SU-DHL-6 (cell line): ENCODE measurements around the gene SPG21.

Source experiments
- H2AFZ ChIP-seq: fragments of 200-600 bp; sonication (generic); 2 replicates; pipeline ENCODE4 v1.6.1; 2014; ENCODE audit warnings: low read depth, mild to moderate bottlenecking, moderate library complexity, mixed read lengths, antibody characterized with exemption, low read length; ENCODE audit not compliant: severe bottlenecking
- H3F3A ChIP-seq: fragments of 200-600 bp; shearing (Covaris generic); 2 replicates; pipeline ENCODE4 v1.6.0; 2016; ENCODE audit warnings: antibody characterized with exemption, mild to moderate bottlenecking; ENCODE audit not compliant: insufficient read depth
- H3K27ac ChIP-seq: fragments of 200-600 bp; sonication (generic); 2 replicates; pipeline ENCODE4 v1.5.1; 2016; ENCODE audit warnings: low read depth, mild to moderate bottlenecking, low read length, moderate library complexity, mixed read lengths
- H3K27me3 ChIP-seq: fragments of 200-600 bp; sonication (generic), shearing (Covaris generic); 2 replicates; pipeline ENCODE4 v1.6.0; 2014; ENCODE audit warnings: mild to moderate bottlenecking, low read length
- H3K36me3 ChIP-seq: fragments of 200-600 bp; sonication (generic); 2 replicates; pipeline ENCODE4 v1.6.1; 2014; ENCODE audit warnings: mild to moderate bottlenecking, low read length, mixed read lengths
- H3K4me2 ChIP-seq: fragments of 300-600, 200-600 bp; shearing (Covaris generic), sonication (generic); 2 replicates; pipeline ENCODE4 v1.6.0; 2014; ENCODE audit warnings: low read length, low read depth, mild to moderate bottlenecking; ENCODE audit not compliant: poor library complexity, severe bottlenecking
- H3K4me3 ChIP-seq: fragments of 200-600 bp; sonication (generic); 2 replicates; pipeline ENCODE4 v1.5.1; 2014; ENCODE audit warnings: antibody characterized with exemption, low read length, mild to moderate bottlenecking, mixed read lengths; ENCODE audit not compliant: insufficient read depth, poor library complexity, severe bottlenecking
- H3K79me2 ChIP-seq: fragments of 200-600 bp; sonication (generic); 2 replicates; pipeline ENCODE4 v1.6.1; 2014; ENCODE audit warnings: mild to moderate bottlenecking, low read length, moderate library complexity; ENCODE audit not compliant: insufficient read depth
- H3K9ac ChIP-seq: fragments of 200-600 bp; sonication (generic); 2 replicates; pipeline ENCODE4 v1.7.0; 2014; ENCODE audit warnings: mild to moderate bottlenecking, low read length
- H3K9me2 ChIP-seq: fragments of 200-600 bp; sonication (generic); replicated peaks from 2 replicates; pipeline ENCODE4 v1.6.1; 2014; ENCODE audit warnings: low read length; ENCODE audit not compliant: insufficient read depth
- H3K9me3 ChIP-seq: fragments of 200-600 bp; sonication (generic); 2 replicates; pipeline ENCODE4 v1.6.1; 2014; ENCODE audit warnings: low read length, mixed read lengths; ENCODE audit not compliant: insufficient read depth
- H4K20me1 ChIP-seq: fragments of 200-600 bp; sonication (generic); 2 replicates; pipeline ENCODE4 v1.6.1; 2014; ENCODE audit warnings: low read depth, mild to moderate bottlenecking, antibody characterized with exemption, low read length, moderate library complexity, mixed read lengths
- EZH2phosphoT487 ChIP-seq: fragments of 200-600 bp; sonication (generic), shearing (Covaris generic); conservative IDR thresholded peaks from 2 replicates; pipeline ENCODE4 v1.6.1; 2018; ENCODE audit warnings: mild to moderate bottlenecking, antibody characterized with exemption, low read length, moderate library complexity, mixed read lengths
- TF ChIP-seq, protein P1 (sequence below): fragments of 200-600 bp; sonication (generic); IDR thresholded peaks from one replicate; pipeline ENCODE4 v1.5.1; 2017; ENCODE audit warnings: antibody characterized with exemption, mild to moderate bottlenecking, low read length, moderate library complexity; ENCODE audit not compliant: insufficient read depth, poor library complexity, severe bottlenecking

SPG21 gene

GRCh38 chr15:64942356-64942755 is 47.4 kb downstream of the SPG21 start:
- Histone ChIP-seq H3K9me2 (no peaks in the 10 kb centered on the region), H4K20me1 (no peaks in the 10 kb centered on the region), H3K79me2 (no peaks in the 10 kb centered on the region), H3K9ac (no peak overlapping the region), H3K9me3 (no peaks in the 10 kb centered on the region), H3K4me3 (no peak overlapping the region), H2AFZ (no peak overlapping the region), H3K27me3 (no peaks in the 10 kb centered on the region), H3K4me2 (no peak overlapping the region), H3K27ac (no peak overlapping the region), H3K36me3 (no peaks in the 10 kb centered on the region), H3F3A (no peaks in the 10 kb centered on the region)
- TF ChIP-seq, protein P1, sequence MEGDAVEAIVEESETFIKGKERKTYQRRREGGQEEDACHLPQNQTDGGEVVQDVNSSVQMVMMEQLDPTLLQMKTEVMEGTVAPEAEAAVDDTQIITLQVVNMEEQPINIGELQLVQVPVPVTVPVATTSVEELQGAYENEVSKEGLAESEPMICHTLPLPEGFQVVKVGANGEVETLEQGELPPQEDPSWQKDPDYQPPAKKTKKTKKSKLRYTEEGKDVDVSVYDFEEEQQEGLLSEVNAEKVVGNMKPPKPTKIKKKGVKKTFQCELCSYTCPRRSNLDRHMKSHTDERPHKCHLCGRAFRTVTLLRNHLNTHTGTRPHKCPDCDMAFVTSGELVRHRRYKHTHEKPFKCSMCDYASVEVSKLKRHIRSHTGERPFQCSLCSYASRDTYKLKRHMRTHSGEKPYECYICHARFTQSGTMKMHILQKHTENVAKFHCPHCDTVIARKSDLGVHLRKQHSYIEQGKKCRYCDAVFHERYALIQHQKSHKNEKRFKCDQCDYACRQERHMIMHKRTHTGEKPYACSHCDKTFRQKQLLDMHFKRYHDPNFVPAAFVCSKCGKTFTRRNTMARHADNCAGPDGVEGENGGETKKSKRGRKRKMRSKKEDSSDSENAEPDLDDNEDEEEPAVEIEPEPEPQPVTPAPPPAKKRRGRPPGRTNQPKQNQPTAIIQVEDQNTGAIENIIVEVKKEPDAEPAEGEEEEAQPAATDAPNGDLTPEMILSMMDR = no peak
- no peak for TF ChIP-seq EZH2phosphoT487

GRCh38 chr15:64938192-64938591 is 51.5 kb downstream of the SPG21 start:
- H3K9me3 ChIP-seq = no peaks in the 10 kb centered on the region
- no peak overlapping the region for H3K9ac ChIP-seq
- no peak overlapping the region for H3K4me3 ChIP-seq
- H3F3A ChIP-seq = no peaks in the 10 kb centered on the region
- no peak for TF ChIP-seq EZH2phosphoT487
- TF ChIP-seq, protein P1 = no peak
- H3K36me3 ChIP-seq = no peaks in the 10 kb centered on the region
- no peaks in the 10 kb centered on the region for H3K27me3 ChIP-seq
- H3K4me2 ChIP-seq = no peak overlapping the region
- no peaks in the 10 kb centered on the region for H3K9me2 ChIP-seq
- H2AFZ ChIP-seq = no peak overlapping the region
- H3K27ac ChIP-seq = no peak overlapping the region
- H3K79me2 ChIP-seq = no peaks in the 10 kb centered on the region
- H4K20me1 ChIP-seq = no peaks in the 10 kb centered on the region

- no peaks in the 10 kb centered on the region for H3K9me3 ChIP-seq
- H2AFZ ChIP-seq = no peak overlapping the region
- no peak for TF ChIP-seq EZH2phosphoT487
- TF ChIP-seq, protein P1 = no peak
- H3K9ac ChIP-seq = no peak overlapping the region
- no peaks in the 10 kb centered on the region for H3K9me2 ChIP-seq
- no peak overlapping the region for H3K4me2 ChIP-seq
- H4K20me1 ChIP-seq = no peaks in the 10 kb centered on the region
- H3K4me3 ChIP-seq = no peak overlapping the region
- no peak overlapping the region for H3K27ac ChIP-seq
- H3K79me2 ChIP-seq = no peaks in the 10 kb centered on the region
- H3K27me3 ChIP-seq = no peaks in the 10 kb centered on the region
- no peaks in the 10 kb centered on the region for H3F3A ChIP-seq
- H3K36me3 ChIP-seq = no peaks in the 10 kb centered on the region
Observed at GRCh38 chr15:64934023-64934422, 55.7 kb downstream of the SPG21 start.
